ENCODE results near the gene SHROOM4. TPM values are rescaled to one million over a fixed set of nuclear protein-coding genes. Genes with fewer than 3 reads are reported as not detected.

SHROOM4 gene
- total and polyA plus RNA-seq, 3 experiments from 2014 or later: not detected

DNA sequence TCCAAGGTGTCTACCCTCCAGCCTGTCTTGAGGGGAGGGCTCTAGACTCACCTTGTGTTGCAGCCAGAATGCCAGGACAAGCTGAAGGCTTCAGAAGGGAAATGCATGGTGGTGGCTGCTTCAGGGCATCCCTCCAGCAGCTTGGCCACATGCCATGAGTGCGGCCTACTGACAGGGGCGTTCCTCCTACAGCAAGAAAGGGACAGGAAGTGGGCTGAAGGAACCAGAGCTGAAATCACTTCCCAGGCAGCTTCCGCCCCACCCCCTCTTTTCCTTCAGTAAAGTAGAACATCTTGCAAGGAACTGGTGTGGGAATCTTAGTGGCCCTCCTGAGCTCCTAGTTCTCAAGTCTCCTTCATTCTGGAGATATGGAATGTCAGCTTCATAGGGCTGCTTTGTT lies 175.9 kb downstream of the SHROOM4 start:
- H3K27ac Mint-ChIP-seq: no peak overlapping the region
- H3K36me3 Mint-ChIP-seq: no peaks in the 10 kb centered on the region
- H3K4me3 ChIP-seq (ENCODE audit: low read length): no peak overlapping the region
- H3K4me1 Mint-ChIP-seq: peaks cover 0 to 3% (median 0%) of the 10 kb centered on the region in 3 donors
- POLR2A ChIA-PET: no interaction called here
- no peaks in the 10 kb centered on the region for H3K27me3 ChIP-seq (ENCODE audit: insufficient read depth, low read length, poor library complexity, severe bottlenecking)
- DNase-seq: peak in 2 of 5 donors; percentile 2 to 43
- H3K27me3 Mint-ChIP-seq: peaks cover 0 to 15% of the 10 kb centered on the region in 2 donors
- no peaks in the 10 kb centered on the region for H3K36me3 ChIP-seq (ENCODE audit: insufficient read depth, low read length)
- CTCF ChIA-PET: no interaction called here
- no peak overlapping the region for H3K4me3 Mint-ChIP-seq
- no peak overlapping the region for H3K27ac ChIP-seq (ENCODE audit: low read depth, low read length)
- no peaks in the 10 kb centered on the region for H3K4me1 ChIP-seq (ENCODE audit: insufficient read depth, low read length)
- no peaks in the 10 kb centered on the region for H3K9me3 Mint-ChIP-seq
- no peaks in the 10 kb centered on the region for H3K9me3 ChIP-seq (ENCODE audit: low read length)

DNA sequence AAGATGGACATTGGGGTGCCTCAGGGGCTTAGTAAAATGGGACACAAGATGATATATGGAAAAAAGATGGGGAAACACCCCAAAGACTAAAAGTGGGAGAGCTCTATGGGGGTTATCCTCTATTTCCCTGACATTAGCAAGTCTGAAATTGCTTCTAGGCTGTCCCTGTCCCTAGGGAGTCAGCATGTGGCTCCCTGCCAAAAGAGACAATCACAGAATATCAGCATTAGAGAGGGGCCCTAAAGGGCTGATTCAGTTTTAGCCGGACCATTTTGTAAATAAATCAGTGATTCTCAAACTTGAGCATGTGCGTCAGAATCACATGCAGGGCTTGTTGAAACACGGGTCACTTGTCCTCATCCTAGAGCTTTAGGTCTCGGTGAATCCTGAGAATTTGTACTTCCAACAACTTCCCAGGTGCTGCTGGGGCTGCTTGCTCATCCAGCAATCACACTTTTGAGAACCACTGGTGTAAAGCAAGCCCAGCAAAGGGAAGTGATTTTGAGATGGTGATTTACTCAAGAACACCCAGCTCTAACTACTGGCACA lies 178.1 kb downstream of the SHROOM4 start:
- no peak overlapping the region for H3K4me3 Mint-ChIP-seq
- H3K4me3 ChIP-seq (ENCODE audit: low read length): no peak overlapping the region
- POLR2A ChIA-PET: no interaction called here
- H3K27ac ChIP-seq (ENCODE audit: low read depth, low read length): no peak overlapping the region
- no peaks in the 10 kb centered on the region for H3K36me3 ChIP-seq (ENCODE audit: insufficient read depth, low read length)
- peaks cover 0 to 3% (median 0%) of the 10 kb centered on the region in 3 donors for H3K4me1 Mint-ChIP-seq
- H3K4me1 ChIP-seq (ENCODE audit: insufficient read depth, low read length): no peaks in the 10 kb centered on the region
- H3K27ac Mint-ChIP-seq: no peak overlapping the region
- H3K36me3 Mint-ChIP-seq: no peaks in the 10 kb centered on the region
- no peaks in the 10 kb centered on the region for H3K27me3 ChIP-seq (ENCODE audit: insufficient read depth, low read length, poor library complexity, severe bottlenecking)
- no peaks in the 10 kb centered on the region for H3K9me3 ChIP-seq (ENCODE audit: low read length)
- H3K9me3 Mint-ChIP-seq: no peaks in the 10 kb centered on the region
- no peak for DNase-seq
- CTCF ChIA-PET: no interaction called here
- H3K27me3 Mint-ChIP-seq: peaks cover 0 to 12% of the 10 kb centered on the region in 2 donors

GRCh38 chrX:50635162-50635561 lies 178.8 kb downstream of the SHROOM4 start:
- CTCF ChIA-PET: no interaction called here
- POLR2A ChIA-PET: no interaction called here
- no peaks in the 10 kb centered on the region for H3K36me3 Mint-ChIP-seq
- H3K9me3 Mint-ChIP-seq: no peaks in the 10 kb centered on the region
- H3K4me3 Mint-ChIP-seq: no peak overlapping the region
- H3K27me3 Mint-ChIP-seq: peaks cover 0 to 12% of the 10 kb centered on the region in 2 donors
- peaks cover 0 to 3% (median 0%) of the 10 kb centered on the region in 3 donors for H3K4me1 Mint-ChIP-seq
- no peaks in the 10 kb centered on the region for H3K4me1 ChIP-seq (ENCODE audit: insufficient read depth, low read length)
- no peak overlapping the region for H3K27ac ChIP-seq (ENCODE audit: low read depth, low read length)
- no peaks in the 10 kb centered on the region for H3K9me3 ChIP-seq (ENCODE audit: low read length)
- DNase-seq: no peak
- no peaks in the 10 kb centered on the region for H3K27me3 ChIP-seq (ENCODE audit: insufficient read depth, low read length, poor library complexity, severe bottlenecking)
- H3K27ac Mint-ChIP-seq: no peak overlapping the region
- no peaks in the 10 kb centered on the region for H3K36me3 ChIP-seq (ENCODE audit: insufficient read depth, low read length)
- H3K4me3 ChIP-seq (ENCODE audit: low read length): no peak overlapping the region

DNA sequence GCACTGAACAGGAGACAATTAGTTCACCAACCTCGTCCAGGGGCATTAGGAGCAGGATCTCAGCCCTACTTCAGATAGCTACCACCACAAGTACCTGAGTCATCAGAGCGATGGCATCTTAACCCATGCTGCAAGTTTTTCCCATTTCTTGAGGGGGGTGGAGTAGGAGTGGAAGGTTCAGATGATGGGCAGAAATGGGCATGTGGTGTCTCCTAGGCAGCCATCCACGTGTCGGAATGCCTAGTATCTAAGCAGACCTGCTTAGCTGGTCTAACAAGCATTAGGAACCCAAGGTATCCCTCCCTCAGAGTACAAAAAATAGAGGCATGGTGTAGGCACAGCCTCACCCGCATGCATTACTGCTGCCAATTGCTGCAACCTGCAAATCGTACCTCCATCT lies 184.2 kb downstream of the SHROOM4 start:
- no peaks in the 10 kb centered on the region for H3K9me3 Mint-ChIP-seq
- no peak overlapping the region for H3K27ac Mint-ChIP-seq
- Histone ChIP-seq H3K27me3 (ENCODE audit: insufficient read depth, low read length, poor library complexity, severe bottlenecking) (no peaks in the 10 kb centered on the region), H3K9me3 (ENCODE audit: low read length) (no peaks in the 10 kb centered on the region), H3K4me3 (ENCODE audit: low read length) (no peak overlapping the region), H3K27ac (ENCODE audit: low read depth, low read length) (no peak overlapping the region), H3K36me3 (ENCODE audit: insufficient read depth, low read length) (no peaks in the 10 kb centered on the region), H3K4me1 (ENCODE audit: insufficient read depth, low read length) (no peaks in the 10 kb centered on the region)
- no peak overlapping the region for H3K4me3 Mint-ChIP-seq
- no peaks in the 10 kb centered on the region for H3K36me3 Mint-ChIP-seq
- DNase-seq: no peak
- ChIA-PET CTCF (no interaction called here), POLR2A (no interaction called here)
- peaks cover 0 to 3% of the 10 kb centered on the region in 2 donors for H3K27me3 Mint-ChIP-seq
- H3K4me1 Mint-ChIP-seq: no peaks in the 10 kb centered on the region

GRCh38 chrX:50627696-50628095 lies 186.3 kb downstream of the SHROOM4 start:
- CTCF ChIA-PET: no interaction called here
- no peaks in the 10 kb centered on the region for H3K4me1 Mint-ChIP-seq
- no peak for DNase-seq
- no peaks in the 10 kb centered on the region for H3K4me1 ChIP-seq (ENCODE audit: insufficient read depth, low read length)
- no peaks in the 10 kb centered on the region for H3K27me3 Mint-ChIP-seq
- H3K27ac Mint-ChIP-seq: no peak overlapping the region
- no peak overlapping the region for H3K4me3 Mint-ChIP-seq
- POLR2A ChIA-PET: no interaction called here
- H3K27me3 ChIP-seq (ENCODE audit: insufficient read depth, low read length, poor library complexity, severe bottlenecking): no peaks in the 10 kb centered on the region
- H3K4me3 ChIP-seq (ENCODE audit: low read length): no peak overlapping the region
- no peaks in the 10 kb centered on the region for H3K36me3 Mint-ChIP-seq
- no peaks in the 10 kb centered on the region for H3K36me3 ChIP-seq (ENCODE audit: insufficient read depth, low read length)
- no peak overlapping the region for H3K27ac ChIP-seq (ENCODE audit: low read depth, low read length)
- no peaks in the 10 kb centered on the region for H3K9me3 Mint-ChIP-seq
- H3K9me3 ChIP-seq (ENCODE audit: low read length): no peaks in the 10 kb centered on the region

GRCh38 chrX:50626432-50626831 lies 187.6 kb downstream of the SHROOM4 start:
- Histone ChIP-seq H3K27me3 (ENCODE audit: insufficient read depth, low read length, poor library complexity, severe bottlenecking) (no peaks in the 10 kb centered on the region), H3K4me3 (ENCODE audit: low read length) (no peak overlapping the region), H3K4me1 (ENCODE audit: insufficient read depth, low read length) (no peaks in the 10 kb centered on the region), H3K27ac (ENCODE audit: low read depth, low read length) (no peak overlapping the region), H3K36me3 (ENCODE audit: insufficient read depth, low read length) (no peaks in the 10 kb centered on the region), H3K9me3 (ENCODE audit: low read length) (no peaks in the 10 kb centered on the region)
- Mint-ChIP-seq H3K36me3 (no peaks in the 10 kb centered on the region), H3K27me3 (peaks cover 1 to 4% of the 10 kb centered on the region in 2 donors), H3K27ac (no peak overlapping the region), H3K4me1 (no peaks in the 10 kb centered on the region), H3K9me3 (no peaks in the 10 kb centered on the region), H3K4me3 (no peak overlapping the region)
- ChIA-PET CTCF (no interaction called here), POLR2A (no interaction called here)
- DNase-seq: no peak

- no peaks in the 10 kb centered on the region for H3K36me3 Mint-ChIP-seq
- H3K4me3 Mint-ChIP-seq: no peak overlapping the region
- Histone ChIP-seq H3K9me3 (ENCODE audit: low read length) (no peaks in the 10 kb centered on the region), H3K36me3 (ENCODE audit: insufficient read depth, low read length) (no peaks in the 10 kb centered on the region), H3K27me3 (ENCODE audit: insufficient read depth, low read length, poor library complexity, severe bottlenecking) (no peaks in the 10 kb centered on the region), H3K4me1 (ENCODE audit: insufficient read depth, low read length) (no peaks in the 10 kb centered on the region), H3K27ac (ENCODE audit: low read depth, low read length) (no peak overlapping the region), H3K4me3 (ENCODE audit: low read length) (no peak overlapping the region)
- peaks cover 1 to 4% of the 10 kb centered on the region in 2 donors for H3K27me3 Mint-ChIP-seq
- no peak for DNase-seq
- H3K27ac Mint-ChIP-seq: no peak overlapping the region
- CTCF ChIA-PET: no interaction called here
- H3K9me3 Mint-ChIP-seq: no peaks in the 10 kb centered on the region
- no peaks in the 10 kb centered on the region for H3K4me1 Mint-ChIP-seq
- POLR2A ChIA-PET: no interaction called here
These were observed 191.2 kb downstream of the SHROOM4 start for GRCh38 chrX:50622751-50623150.

DNA sequence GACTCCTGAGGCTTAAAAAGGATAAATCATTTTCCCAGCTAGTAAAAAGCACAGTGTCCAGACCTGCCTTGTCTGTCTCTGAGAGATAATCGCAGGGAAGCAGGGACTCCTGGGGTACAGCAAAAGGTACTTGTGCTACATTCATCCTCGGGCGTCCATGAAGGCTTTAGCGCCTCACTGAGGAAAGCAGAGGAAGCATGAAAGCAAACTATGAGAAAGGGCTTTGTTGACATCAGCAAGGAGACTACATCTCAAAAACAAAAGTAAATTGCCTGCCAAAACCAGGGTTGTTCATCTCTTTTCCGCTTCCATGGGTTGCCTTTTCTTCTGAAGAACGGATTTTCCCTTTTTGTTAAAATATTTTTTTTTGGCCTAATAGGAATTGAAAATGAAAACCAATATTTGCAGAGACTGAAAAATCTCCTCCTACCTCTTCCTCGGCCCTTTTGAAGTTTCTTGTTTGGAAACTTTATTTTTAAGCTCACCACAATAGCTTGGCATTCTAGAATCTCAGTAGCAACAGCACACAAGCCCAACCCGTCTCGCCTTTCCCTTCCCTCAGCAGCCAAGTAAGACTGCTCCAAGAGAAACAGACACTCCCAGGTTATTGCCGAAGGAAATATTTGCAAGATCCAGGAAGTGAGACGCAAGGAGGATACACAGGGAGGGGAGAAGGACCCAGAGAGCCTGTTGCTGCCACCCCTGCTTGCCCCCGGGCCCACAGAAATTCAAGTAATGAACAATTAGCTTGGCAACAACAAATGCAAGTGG lies 195.0 kb downstream of the SHROOM4 start:
- H3K4me1 Mint-ChIP-seq: no peaks in the 10 kb centered on the region
- CTCF ChIA-PET: no interaction called here
- no peak overlapping the region for H3K4me3 ChIP-seq (ENCODE audit: low read length)

More for the DNA sequence above, 195.0 kb downstream of the SHROOM4 start:
- Mint-ChIP-seq H3K4me3 (no peak overlapping the region), H3K36me3 (no peaks in the 10 kb centered on the region), H3K27me3 (peaks cover 1 to 4% of the 10 kb centered on the region in 2 donors), H3K9me3 (no peaks in the 10 kb centered on the region), H3K27ac (no peak overlapping the region)
- H3K4me1 ChIP-seq (ENCODE audit: insufficient read depth, low read length): no peaks in the 10 kb centered on the region
- no peaks in the 10 kb centered on the region for H3K9me3 ChIP-seq (ENCODE audit: low read length)
- no peak for DNase-seq
- H3K36me3 ChIP-seq (ENCODE audit: insufficient read depth, low read length): no peaks in the 10 kb centered on the region
- POLR2A ChIA-PET: no interaction called here
- no peak overlapping the region for H3K27ac ChIP-seq (ENCODE audit: low read depth, low read length)
- no peaks in the 10 kb centered on the region for H3K27me3 ChIP-seq (ENCODE audit: insufficient read depth, low read length, poor library complexity, severe bottlenecking)
